T-helper 2 cell (primary cell): ENCODE measurements around the gene IZUMO4.

ENCODE experiments used
- DNase-seq, 5 experiments: peaks; one replicate each; pipeline versions ENCODE4 v3.0.0 to v3.0.0-alpha.2; 2012 to 2022
- total RNA-seq, 2 donors: gene quantifications; one replicate each; lab custom pipeline; 2026; lab: John Stamatoyannopoulos, UW

The IZUMO4 gene, protein sequence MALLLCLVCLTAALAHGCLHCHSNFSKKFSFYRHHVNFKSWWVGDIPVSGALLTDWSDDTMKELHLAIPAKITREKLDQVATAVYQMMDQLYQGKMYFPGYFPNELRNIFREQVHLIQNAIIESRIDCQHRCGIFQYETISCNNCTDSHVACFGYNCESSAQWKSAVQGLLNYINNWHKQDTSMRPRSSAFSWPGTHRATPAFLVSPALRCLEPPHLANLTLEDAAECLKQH
- total RNA-seq: 7.9 to 9.7 reads per million in 2 donors

DNA sequence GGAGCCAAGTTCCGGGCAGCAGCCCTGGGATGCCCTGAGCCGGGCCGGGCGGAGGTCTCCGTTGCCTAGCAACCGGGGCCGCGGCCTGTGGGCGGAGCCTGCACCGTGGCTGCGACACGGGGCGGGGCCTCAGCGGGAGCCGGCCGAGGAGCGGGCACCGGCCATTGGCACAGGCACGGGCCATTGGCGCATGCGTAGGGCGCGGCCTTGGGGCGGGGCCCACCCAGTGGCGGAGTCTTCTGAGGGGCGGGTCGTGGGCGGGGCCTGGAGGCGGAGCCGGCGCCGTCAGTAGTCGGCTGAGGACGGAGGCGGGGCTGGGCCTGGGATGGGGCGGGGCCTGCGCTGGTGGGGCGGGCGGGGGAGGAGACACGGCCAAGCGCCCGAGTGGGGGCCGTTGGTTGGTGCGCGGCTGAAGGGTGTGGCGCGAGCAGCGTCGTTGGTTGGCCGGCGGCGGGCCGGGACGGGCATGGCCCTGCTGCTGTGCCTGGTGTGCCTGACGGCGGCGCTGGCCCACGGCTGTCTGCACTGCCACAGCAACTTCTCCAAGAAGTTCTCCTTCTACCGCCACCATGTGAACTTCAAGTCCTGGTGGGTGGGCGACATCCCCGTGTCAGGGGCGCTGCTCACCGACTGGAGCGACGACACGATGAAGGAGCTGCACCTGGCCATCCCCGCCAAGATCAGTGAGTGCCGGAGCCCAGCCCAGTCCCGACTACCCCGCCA, at the start of gene IZUMO4:
Gene IZUMO4 (plus strand): TSS at position 436 of the 723 bp plus-strand sequence. CDS start 31 bp downstream, at position 467.
- peak; percentile 97 to 100 (median 99) for DNase-seq

DNA sequence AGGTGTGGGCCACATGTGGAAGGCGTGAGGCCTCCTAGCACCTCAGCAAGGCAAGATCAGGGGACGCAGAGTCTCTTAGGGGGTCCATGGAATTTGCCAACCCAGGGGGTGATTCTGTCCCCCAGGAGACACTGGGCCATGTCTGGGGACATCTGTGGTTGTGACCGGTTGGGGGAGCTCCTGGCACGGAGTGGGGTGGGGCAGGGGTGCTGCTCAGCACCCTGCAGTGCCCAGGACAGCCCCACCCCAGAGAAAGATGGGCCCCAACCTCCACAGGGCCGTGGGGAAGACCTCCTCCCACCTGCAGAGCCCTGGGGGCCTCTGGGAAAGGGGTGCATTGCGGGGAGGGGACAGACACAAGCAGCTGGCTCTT, 49.7 kb upstream of the IZUMO4 start:
- no peak for DNase-seq

DNA sequence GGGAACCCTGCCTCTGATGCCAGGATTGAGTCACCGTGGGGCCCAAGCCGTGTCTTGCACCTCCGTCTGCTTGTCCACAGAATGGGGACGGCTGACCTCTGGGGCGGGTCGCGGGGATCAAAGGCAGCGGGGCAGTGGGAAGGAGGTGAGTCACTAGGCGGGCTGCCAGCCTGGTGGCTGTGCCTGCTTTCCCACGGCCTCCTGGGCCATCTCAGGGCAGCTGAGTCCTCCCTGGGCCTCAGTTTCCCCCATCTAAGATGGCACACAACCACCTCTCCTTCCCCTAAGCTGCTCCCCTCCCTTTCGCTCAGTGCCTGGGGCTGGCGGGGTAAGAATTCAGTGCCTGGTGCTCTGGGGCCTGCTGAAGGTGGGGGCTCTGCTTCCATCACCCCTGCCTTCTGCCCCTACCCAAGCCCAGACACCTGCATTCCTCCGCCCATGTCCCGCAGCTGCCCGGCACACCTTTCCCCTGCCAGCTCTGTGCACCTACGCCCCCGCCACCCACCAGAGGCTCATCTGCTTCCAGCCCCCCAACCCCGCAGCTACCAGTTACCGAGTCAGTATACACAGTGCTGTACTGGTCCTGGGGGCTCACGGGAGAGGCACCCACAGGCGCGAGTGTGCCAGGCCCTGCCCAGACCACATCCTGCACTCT, 49.1 kb upstream of the IZUMO4 start:
- no peak for DNase-seq

DNA sequence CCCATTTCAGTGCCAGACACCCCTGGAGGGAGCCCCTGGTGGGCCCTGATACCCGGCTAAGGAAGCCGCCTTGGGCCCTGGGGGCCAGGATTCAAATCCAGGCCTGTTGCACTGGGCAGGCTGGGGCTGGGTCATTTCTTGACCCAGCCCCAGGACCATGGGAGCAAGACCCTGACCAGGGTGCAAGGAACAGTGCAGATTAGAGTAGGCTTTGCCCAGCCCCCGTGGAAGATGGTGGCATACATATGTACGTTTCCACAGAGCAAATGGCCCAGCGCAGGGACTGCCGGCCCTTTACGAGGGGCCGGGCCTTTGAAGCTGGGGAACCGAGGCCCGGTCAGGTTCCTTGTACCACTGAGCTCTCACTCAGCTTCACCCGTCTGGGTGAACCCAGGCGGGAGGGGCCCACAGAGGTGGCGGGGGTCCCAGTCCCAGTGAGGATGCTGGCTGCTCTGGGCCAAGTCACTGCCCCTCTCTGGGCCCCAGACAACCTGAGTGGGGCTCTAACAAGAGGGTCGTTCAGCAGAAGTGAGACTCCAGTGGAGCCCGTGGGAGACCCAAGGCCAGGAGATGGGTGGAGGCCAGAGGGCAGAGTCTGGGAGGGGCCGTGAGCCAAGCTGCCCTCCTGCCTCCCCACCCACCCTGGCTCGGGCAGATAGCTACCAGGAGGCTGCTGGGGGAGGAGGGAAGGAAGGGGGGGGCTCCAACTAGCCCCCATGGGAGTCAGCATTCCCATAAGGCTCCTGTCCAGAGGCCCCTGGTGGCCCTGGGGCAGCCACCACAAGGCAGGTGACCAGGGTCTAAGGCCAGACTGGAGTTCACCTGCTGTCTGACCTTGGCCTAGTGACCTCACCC, 48.4 kb upstream of the IZUMO4 start:
- no peak for DNase-seq

DNA sequence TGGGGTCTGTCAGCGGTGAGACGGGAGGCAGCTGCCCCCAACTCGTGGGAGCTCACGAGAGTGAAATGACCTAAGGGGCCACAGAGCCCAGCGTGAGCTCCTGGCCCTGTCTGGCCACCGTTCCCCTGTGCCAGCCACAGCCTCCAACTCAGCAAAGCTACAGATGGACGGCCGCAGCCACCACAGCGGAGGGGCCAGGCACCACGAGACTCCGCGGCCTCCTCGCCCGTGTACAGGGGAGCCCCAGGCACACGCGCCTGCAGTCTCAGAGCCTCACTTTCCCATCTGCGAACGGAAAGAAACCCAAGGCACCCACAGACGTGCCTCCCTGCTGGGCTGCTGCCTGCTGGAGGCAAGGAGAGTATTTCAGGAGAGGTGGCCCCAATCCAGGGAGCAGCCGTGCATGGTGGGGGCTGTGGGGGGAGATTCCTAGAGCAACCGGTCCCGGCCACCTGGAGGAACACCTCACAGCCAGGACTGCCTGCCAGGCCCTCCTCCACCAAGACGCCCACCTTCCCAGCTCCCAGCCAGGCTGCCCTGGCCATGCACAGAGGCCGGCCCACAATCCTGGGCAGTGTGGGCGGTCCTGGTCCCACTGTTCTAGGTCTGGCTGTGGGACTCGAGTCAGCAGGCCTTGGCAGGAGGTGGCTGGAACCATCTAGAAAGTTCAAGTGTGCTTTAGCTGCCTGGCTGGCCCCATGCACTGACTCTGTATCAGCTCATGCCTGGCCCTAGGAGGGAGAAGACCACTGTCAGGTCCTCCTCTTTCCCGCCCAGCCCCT, 47.6 kb upstream of the IZUMO4 start:
- no peak for DNase-seq

DNA sequence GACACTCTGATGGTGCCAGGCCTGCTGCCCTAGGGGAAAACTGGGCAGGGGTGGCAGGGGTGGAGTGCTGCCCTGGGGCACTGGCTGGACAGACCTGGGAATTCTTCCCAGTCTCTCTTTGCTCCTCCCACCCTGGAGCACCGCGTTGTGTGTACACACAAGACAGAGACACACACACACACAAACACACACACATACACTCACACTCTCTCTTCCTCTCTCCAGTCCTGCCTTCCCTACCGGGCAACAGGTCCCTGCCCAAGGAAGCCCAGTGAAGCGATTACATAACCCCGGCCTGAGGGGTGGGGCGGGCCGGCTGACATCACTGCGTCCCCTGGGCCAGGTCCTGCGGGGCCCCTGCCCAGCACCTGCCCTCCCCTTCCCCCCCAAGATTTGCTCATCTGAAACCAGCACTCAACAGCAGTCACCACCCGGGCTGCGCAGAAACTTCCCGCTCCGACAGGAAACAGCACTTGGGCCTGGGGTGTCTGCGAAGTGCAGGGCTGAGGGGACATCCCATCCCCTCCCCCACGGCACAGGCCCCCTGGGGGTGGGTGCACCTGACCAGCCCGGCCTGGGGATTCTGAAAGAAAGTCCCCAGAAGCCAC, 46.9 kb upstream of the IZUMO4 start:
- DNase-seq: peak in 2 of 5 experiments; percentile 41 to 80

DNA sequence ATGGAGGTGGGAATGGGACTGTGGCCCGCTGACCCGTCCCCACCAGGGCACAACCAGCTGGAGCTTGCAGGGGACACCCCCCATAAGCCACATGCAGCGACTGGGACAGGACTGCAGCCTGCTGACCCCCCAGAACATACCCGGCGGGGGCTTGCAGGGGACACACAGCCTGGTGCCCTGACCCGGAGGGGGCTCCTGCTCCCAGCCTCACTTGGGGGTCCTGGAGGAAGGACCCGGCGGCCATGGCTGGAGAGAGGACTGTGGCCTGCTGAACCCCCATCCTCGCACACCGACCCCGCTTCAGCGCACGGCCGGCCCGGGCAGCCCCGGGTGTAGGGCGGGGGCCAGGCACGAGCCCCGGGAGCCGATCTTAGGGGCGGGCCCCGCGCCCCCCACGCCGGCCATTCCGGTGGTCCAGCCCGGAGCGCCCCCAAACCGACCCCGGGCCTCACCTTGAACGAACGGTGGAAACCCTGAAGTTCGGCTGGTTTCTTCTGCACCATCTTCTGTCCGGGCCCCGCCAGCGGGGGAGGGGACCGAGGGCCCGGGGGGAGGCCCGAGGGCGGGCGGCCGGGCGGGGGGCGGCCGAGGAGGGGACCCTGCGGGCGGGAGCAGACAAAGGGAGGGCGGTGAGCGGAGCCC, 46.2 kb upstream of the IZUMO4 start:
- no peak for DNase-seq

DNA sequence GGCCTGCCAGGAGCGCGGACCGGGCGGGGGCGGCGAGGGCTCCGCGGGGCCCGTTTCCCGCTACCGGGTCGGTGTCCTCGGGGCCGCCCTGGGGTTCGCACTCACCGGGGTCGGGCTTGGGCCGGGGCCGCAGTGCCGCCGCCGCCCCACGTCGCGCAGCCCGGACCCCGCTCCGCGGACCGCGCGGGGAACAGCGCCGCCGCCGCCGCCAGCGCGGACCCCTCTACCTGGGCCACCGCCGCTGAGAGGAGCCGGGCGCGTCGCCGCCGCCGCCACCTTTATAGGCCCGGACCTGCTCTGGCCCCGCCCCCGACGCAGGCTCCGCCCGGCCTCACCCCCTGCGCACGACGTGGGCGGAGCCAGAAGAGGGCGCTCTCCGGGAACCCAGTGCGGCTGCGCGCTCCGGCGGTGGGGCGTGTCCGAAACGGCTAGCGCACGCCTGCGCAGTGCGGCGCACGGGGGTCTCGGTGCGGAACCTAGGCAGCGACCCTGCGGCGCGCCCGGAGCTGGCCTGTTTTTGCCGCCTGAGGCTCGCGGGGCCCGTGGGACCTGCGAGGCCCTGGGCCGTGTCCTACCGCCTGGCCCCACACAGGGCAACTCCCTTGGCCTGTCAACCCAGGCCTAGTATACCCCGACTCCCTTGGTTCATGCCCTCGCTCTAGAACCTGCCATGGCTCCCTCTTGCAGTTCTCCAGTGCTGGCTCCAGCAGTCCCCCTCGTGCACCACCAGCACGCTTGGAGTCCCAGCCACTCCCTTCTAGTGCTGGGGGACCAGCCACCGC, 45.5 kb upstream of the IZUMO4 start, which contains the start of gene MKNK2:
Gene MKNK2 (minus strand): TSS at position 254 of the 782 bp plus-strand sequence. CDS start 393 bp downstream, outside the sequence.
- DNase-seq: peak; percentile 88 to 94 (median 91)

DNA sequence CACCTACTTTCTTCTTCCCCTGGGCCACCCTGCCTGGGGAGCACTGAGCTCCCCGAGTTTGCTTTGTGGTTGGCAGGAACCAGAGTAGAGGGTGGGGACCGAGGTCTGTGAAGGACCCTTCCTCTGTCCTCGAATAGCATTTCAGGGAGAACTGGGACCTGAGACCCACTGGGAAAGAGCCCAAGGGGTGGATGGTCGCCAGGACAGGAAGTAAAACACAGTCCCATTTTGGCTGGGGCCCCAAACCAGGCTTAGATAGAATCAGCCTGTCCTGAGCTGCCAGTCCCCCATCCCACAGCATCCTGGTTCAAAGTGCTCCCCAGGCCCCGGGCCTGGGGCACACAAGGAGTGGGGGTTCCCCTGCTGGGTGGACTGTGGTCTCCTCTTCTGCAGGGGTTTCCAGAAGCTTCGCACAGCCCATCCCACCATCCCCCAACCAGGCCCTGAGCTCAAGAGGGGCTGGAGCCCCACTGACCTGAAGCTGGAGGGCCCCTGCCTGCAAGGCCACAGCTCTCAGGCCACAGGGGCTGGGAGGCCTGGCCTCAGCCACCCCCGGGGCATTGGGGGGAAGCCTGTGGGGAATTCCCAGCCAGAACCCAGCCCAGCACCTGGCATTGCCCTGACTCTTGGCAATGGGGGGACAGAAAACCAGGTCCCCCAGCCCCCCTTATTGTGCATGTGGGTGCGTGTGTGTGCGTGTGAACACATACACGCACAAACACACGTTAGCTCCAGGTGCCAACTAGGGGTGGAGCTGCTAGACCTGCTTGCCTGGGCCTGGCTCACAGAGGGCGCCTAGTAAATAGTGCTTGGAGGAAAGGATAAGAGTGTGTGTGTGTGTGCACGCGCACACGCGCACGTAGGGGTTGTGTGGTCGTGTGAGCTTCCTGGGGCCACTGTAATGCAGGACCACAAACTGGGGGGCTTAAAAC, 44.7 kb upstream of the IZUMO4 start:
- DNase-seq: peak in 3 of 5 experiments; percentile 49 to 79 (median 74)

DNA sequence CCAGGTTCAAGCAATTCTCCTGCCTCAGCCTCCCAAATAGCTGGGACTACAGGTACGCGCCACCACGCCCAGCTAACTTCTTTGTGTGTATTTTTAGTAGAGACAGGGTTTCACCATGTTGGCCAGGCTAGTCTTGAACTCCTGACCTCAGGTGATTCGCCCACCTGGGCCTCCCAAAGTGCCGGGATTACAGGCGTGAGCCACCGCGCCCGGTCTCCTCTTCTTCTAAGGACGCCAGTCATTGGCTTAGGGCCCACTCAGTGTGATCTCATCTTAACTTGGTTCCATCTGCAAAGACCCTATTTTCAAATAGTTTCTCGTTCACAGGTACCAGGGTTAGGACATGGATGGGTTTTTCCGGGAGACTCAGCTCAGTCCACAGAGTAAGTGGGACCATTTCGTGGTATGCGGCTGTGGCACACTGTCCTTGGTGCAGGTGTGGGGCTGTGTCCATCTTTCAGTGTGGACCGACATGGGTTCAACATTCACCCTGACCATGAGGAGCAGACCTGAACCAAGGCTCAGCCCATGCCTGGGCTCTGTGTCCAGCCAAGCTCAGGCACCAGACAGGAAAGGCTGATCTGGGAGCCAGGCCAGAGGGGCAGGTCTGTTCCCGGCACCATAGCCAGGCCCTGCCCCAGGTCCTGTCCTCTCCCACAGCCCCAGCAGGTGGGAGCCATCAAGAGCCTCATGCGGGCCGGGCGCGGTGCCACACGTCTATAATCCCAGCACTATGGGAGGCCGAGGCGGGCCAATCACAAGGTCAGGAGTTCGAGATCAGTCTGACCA, 42.9 kb upstream of the IZUMO4 start:
- DNase-seq: no peak

DNA sequence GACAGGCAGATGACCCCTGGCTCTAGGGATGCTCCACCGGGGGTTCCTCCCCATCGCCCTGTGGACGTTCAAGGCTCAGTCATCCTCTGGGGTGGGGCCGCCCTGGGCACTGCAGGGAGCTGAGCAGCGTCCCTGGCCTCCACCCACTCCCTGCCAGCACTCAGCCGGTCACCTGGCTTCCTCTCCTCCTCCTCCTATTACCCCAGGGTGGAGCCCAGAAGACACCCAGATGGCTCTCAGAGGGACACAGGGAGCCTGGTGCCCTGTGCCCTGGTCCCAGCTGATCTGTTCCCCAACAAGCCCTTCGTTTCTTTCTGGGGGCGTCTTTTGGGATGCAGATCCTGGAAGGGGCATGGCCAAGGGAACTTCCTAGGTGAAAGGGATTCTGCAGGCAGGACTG, 42.0 kb upstream of the IZUMO4 start:
- no peak for DNase-seq

DNA sequence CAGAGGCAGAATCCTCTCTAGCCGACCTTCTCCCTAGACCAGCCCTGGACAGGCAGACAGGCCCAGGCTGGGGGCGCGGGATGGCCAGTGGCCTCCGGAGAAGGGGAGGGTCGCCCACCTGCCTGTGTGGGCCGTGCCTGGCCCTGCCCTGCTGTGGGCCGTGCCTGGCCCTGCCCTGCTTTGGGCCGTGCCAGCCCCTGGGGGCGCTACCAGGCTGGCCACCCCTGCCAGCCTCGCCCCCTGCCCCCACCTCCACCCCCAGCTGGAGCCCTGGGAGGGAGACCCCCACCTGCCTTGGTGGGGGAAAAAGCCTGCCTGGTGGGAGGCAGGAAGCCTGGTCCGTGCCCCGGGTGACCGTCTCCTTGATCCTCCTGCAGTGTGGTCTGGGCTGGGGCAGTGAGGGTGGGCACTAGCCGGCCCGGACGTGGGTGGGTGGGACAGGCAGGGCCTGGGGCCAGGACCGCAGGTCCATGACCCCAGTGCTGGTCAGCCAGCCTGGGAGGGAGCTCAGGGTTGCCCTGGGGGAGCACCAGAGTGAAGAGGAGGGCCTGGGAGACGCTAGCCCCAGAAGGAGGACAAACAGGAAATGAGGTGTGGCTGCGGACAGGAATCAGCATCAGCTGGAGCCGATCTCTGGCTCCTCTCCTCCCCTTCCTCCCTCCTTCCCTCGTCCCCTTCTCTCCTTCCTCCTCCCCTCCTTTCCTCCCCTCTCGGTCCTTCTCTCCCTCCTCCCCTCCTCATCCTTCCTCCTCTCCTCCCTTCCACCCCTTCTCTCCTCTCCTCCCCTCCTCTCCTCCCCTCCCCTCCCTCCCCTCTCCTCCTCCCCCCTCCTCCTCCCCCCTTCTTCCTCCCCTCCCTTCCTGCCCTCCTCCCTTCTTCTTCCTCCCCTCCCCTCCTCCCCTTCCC, 40.5 kb upstream of the IZUMO4 start:
- DNase-seq: peak in 1 of 5 experiments; percentile 63

DNA sequence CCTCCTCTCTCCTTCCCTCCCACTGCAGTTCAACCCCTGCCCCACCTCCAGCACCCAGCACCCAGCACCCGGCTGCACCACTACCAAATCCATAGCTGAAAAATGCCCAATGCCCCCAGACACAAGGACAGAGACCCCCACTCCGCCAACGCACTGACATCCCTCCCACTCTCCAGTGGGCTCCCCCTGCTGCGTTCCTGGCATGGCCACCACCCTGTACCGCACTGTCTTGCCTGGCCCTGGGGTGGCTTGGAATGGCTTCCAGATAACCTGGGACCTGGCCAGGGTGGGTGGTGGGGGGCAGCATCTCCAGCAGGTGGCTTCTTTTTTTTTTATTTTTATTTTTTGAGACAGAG, 39.9 kb upstream of the IZUMO4 start:
- DNase-seq: no peak

DNA sequence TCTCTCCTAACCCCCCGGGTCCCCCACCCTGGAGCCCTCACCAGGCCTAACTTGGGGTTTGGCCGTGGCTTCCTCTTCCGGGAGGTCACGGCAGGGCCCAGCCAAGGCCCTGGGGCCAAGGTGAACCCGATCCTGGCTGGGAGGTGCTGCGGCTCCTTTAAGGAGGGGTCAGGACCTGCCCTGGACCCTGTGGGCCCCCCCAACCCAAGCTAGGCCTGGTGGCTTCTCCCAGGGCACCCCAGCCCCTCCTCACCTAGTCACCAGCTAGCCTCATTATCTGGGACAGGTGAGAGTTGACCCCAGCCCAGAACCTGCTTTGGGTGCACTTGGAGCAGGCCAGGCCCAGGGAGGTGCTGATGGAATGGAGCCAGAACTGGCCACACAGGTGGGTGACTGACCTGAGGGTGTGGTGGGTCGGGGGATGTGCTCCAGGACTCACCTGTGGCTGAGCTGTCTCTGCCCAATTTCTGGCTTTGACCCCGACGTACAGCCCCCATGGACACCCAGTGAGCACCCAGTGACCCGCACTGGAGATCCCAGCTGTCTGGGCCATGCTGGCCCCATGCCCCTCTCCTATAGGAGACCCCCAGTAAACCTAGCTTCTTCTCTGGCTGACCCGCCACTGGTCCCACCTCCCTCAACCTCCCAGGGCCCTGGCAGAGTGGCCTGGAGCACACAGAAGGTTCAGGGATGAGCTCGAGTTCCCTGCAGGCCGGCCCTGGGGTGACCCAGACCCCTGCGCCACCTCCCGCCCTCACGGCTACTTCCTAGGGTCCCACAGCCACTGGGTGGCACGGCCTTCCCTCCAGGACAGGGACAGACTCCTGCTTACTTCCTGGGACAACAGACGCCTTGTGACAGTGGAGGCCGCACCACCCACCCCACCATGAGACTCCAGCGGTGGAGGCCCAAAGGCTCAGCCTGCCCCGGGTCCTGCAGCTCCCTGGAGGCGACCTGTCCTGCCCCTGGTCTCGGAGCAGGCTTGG, 38.9 kb upstream of the IZUMO4 start:
- no peak for DNase-seq

DNA sequence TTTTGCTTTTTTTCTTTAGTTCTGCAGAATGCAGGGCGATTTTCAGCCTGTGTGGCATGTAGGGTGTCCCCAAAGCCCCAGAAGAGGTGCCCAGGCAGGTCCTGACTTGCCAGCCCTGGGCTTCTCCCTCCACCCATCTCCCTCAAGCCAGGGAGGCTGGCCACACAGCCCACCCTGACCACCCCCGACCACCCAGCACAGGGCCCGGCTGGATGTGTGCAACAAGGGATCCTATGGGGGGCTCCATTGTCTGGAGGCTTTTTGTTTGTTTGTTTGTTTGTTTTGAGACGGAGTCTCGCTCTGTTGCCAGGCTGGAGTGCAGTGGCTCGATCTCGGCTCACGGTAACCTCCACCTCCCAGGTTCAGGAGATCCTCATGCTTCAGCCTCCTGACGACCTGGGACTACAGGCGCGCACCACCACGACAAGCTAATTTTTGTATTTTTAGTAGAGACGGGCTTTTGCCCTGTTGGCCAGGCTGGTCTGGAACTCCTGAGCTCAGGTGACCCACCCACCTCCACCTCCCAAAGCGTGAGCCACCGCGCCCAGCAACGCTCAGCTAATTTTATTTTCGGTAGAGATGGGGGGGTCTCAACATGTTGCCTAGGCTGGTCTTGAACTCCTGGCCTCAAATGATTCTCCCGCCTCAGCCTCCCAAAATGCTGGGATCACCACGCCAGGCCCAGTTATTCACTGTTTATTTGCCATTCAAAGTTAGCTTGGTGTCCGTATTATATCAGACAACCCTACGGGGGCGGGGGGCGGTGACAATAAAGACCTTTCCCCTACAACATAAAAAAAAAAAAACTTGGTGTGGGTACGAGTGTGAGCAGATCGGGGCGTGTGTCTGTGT, 37.9 kb upstream of the IZUMO4 start:
- no peak for DNase-seq
